Amniotic stem cell (primary cell): ENCODE data around the gene FOXN3.

ENCODE experiments used
- DNase-seq: peaks from one replicate; lab custom pipeline; 2025; lab: John Stamatoyannopoulos, UW

FOXN3 gene

DNA sequence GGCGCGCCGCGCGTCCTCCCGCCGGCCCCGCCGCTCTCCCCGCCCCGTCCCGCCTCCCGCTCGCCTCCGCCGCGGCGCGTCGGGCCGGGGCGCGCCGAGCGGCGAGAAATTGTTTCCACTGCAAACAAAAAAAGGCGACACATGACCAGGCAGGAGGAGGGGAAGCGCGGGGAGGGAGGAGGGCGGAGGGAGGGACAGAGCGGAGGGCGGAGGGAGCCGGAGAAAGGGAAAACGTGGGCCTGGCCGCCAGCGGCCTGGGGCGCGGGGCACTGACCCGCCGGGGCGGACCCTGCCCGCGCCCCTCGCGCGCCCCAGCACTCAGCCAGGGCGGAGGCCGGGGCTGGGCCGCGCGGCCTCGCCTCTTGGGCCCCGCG lies at the start of gene FOXN3:
TSS of gene FOXN3 (minus strand) at position 143 of the 374 bp plus-strand sequence. CDS start 4,757 bp downstream, outside the sequence.
- DNase-seq: peak; percentile 81

GRCh38 chr14:89466484-89466883 lies 49.5 kb upstream of the FOXN3 start:
- DNase-seq: no peak

GRCh38 chr14:89465876-89466275 lies 48.8 kb upstream of the FOXN3 start:
- DNase-seq: no peak

DNA sequence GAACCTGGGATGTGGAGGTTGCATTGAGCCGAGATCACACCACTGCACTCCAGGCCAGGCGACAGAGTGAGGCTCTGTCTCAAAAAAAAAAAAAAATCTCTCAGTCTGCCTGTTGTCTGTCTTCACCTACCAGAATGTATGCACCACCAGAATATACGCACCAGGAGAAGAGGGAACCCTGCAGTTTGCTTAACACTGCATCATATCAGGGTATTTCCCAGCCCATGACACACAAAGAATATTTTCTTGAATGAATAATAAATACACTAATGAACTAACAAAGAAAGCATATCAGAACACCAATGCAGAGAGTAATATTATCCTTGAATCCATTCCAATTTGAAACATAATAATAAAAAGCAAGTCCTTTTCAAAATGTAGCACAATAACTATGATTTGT lies 44.2 kb upstream of the FOXN3 start:
- DNase-seq: no peak

DNA sequence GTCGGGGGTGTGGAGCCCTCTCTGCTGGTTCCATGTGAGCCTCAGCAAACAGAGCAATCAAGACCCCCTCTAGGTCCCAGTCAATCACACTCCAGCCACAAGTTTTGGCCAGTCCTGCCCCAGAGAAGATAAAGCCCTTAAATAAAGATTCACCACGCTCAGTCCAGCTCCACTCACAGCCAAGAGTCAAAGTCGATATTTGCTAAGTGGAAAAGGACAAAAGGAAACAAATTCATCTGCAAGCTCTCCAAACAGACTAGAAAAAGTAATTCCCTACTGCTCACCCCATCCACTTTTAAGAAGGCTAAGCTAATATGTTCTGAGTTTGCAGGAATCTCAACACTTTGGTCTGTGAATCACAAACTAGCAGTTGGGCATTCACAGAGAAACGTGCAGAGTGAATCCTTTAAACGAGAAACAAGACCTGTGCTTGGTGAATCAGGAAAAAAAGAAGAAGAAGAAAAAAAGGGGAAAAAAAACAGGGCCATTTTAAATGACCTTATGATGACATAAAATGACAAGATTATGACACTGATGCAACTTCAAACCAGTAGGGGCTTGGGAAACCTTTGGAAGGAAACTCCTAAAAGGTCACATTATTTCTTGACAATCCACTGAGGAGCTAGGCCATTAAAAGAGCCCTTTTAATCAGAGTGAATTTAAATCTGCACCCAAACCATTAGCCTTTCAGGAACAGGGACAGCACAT lies 41.8 kb upstream of the FOXN3 start:
- DNase-seq: no peak

GRCh38 chr14:89457007-89457406 lies 40.0 kb upstream of the FOXN3 start:
- no peak for DNase-seq

GRCh38 chr14:89455412-89455811 lies 38.4 kb upstream of the FOXN3 start:
- no peak for DNase-seq

- no peak for DNase-seq
Measured at GRCh38 chr14:89454996-89455395, 38.0 kb upstream of the FOXN3 start.

- DNase-seq: no peak
Measured at GRCh38 chr14:89452281-89452680, 35.2 kb upstream of the FOXN3 start.

- no peak for DNase-seq
Measured at GRCh38 chr14:89451229-89451628, 34.2 kb upstream of the FOXN3 start.

DNA sequence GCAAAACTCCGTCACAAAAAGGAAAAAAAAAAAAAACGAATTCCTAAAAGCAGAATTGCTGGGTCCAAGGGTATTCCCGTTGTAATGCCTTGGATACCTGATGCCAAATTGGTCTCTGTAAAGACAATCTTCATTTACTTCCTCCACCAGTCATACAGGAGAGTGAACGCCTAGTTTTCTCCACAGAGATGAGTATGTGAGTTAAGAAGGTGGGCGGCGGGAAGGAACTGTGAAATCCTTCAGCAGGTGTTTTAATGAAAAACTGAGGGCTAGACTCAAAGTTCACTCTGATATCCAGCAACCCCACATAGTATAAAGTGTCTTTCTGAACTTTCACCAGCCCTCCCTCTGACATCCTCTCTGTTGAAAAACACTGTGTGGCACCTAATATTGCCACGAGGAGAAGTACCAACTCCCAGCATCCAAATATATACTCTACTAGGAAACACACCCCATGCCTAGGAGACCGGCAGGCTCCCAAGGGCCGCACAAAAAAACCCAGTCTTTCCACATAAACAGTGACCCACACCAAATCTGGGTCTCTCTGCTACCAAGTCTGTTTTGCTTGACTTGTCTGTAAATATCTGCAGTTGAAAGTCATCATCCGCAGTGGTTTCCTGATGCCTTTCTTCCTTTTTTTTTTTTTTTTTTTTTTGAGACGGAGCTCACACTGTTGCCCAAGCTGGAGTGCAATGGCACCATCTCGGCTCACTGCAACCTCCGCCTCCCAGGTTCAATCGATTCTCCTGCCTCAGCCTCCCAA lies 30.3 kb upstream of the FOXN3 start:
- no peak for DNase-seq

GRCh38 chr14:89445273-89445973 lies 28.4 kb upstream of the FOXN3 start:
- no peak for DNase-seq

- no peak for DNase-seq
Measured at GRCh38 chr14:89444516-89445125, 27.6 kb upstream of the FOXN3 start.

GRCh38 chr14:89444044-89444443 lies 27.0 kb upstream of the FOXN3 start:
- DNase-seq: no peak

DNA sequence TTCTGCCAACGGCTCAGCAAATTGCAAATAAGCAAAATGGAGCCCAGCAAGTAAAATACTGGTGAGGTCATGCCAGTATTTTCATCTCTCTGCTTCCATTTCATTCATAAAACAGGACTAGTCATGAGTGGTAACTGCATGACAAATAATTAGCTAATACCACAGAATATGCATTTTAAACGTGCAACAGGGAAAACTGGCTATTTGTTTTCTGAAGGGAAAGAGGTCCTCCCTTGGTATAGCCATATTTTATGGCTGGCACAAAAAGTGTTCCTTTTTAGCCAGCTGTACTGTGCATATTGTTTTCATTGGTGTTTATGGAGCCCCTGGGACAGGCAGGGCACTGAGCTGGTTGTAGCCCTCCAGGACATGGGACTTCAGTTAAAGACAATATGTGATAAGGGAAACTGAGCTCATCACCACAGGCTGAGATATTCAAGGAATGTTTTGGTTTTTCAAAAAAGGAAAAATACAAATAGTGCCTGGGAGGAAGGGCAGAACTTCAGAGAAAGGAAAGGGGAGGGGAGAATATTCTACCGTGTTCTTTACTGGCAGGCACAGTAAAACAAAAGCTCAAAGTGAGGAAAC lies 26.1 kb upstream of the FOXN3 start:
- DNase-seq: no peak

DNA sequence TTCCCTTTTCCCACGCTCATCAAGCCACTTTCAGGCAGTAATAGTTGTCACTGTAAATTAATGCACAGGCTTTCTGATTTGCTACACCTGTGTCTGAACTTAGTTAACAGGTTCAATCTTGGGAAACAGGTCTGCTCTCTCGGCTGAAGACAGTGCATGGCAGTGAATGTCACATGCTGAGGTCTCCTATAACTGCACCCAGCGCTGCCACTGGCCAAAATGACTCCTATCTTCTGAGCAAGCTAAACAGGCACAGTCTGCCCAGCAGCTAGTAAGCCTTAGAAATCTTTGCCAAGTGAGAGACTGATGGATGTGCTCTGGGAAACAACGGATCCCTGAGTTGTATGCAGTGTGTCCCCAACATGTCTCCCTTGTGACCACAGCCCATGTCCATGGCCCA lies 25.2 kb upstream of the FOXN3 start:
- no peak for DNase-seq

DNA sequence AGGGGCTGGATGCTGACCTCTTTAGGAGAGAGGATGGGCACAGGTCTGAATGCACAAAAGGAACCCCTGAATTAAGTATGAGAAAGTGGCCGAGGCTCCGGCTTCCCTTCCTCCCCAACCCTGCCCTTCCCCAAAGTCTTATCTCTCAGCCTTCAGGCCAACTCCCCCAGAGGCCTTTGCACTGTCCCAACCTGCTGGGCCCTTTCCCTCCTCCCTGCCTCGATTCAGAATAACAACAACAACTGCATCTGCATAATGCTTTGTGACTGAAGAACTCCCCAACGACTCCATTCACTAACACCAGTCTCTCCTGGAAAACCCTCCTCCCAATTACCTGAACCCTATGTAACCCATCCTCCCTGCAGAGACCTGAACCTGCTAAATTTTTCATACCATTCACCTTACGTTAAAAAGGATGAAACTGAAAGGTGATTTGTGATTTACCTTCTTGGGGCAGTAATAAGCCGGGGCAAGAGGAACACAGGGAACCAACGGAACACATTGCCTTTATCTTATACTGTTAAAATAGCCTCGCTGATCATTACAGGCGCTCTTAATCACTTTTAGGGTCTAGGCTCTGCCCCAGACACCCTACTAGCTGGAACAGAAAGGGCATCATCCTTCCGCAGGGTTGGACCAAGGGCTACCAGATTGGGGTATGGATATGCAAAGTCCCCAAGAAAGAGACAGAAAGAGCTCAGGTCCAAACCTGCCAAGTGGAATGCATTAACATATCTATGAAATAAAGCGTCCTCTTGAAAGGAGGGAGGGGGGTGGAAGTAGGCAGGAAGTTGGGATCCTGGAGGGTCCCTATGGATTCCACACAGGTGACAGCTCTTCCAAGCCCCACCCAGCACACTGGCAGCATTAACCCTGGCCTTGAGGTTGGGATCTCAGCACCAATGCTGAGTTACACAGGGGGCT lies 24.2 kb upstream of the FOXN3 start:
- DNase-seq: no peak

DNA sequence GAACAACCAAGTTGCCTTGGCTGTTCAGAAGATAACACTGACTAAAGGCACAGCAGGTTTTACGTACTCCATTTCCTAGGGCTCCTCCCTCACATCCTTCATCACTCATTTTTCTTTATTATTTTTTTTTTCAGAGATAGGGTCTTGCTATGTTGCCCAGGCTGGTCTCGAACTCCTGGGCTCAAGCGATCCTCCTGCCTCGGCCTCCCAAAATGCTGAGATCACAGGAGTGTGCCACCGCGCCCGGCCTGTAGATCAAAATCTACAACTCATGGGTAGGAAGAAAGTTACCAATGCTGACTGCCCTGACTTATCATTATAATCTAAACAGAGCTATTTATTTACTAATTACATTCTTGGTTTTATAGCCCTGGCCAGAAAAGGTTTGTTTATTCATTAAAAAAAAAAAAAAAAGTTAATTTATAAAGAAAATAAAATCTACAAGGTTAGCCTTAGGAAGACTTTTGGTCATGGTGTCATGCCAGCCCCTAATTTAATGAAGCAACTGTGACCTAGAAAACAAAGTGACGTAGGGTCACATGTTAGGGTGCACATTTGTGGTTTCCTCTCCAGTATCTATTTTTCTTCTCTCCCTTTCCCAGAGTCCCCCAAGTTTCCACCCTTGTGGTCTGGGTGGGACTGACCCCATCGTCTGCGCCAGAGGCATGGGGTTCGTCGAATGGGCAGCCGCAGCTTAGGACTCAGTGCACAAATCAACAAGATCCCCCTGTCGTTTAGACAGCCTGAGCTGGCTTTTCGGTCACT lies 19.0 kb upstream of the FOXN3 start:
- DNase-seq: no peak

DNA sequence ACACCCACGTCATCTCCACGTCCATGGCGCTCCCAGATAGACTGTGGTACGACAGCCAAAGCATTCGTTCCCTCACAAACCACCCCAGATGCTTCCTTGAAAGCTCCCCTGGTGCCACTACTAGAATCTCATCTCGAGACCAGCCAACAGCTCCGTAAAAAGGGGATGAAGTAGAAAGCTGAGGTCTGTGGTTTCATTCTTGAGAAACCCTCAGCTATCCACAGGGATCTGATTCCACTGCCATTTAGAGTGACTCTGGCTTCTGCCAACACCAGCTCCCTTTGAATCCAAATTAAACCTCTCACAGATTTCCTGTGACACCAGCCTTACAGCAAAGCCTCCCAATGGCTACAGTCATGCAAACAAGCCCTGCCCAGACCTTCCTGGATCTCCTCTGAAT lies 18.5 kb upstream of the FOXN3 start:
- no peak for DNase-seq

GRCh38 chr14:89432226-89432625 lies 15.2 kb upstream of the FOXN3 start:
- no peak for DNase-seq
